Measurements from ENCODE around the gene TTLL5. TPM values are rescaled to one million over a fixed set of nuclear protein-coding genes. Genes with fewer than 3 reads are reported as not detected.
A peak's percentile ranks its signal among the peaks of the same experiment; 100 is the strongest.

The TTLL5 gene
- total and polyA plus RNA-seq, 4 donors = 30.4 to 40.1 (median 33.1) TPM

DNA sequence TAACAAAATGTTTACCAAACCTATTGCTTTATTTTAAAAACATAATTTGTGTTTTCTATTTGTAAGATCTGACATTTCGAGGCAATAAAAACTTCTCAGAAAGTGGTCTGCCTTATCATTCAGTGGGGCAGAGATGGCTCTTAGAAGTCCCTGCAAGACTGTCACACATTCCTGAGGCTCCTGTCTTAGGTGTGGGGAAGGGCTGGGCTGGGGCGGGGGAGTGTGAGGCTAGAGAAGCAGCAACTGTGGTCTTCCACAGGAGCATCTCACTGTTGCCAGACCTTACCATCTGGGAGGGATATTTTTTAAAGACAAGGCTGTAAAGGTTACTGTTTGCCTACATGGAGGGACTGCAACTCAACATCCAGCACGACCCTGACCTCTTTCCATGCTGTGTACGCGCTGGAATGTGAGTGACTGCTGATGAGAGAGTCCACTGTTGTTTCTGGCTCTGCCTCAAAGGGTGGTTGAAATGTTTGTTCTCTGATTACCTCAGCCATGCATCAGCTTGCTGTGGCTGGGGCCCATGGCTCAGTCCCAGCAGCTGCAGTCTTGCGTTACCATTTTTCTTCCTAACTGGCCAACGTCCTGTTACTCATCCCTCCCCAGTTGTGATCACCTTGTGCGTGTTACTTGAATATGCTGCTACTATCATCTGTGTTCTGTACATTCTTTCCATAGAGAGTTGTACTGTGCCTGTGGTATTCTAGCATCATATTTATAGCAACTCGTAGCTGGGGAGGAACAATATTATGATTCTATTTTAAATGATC is 12.8 kb upstream of the TTLL5 start:
- no peaks in the 10 kb centered on the region for H3K4me1 ChIP-seq (ENCODE audit: control insufficient read depth, insufficient read depth, low read length)
- no peaks in the 10 kb centered on the region for H3K27me3 ChIP-seq (ENCODE audit: control insufficient read depth, insufficient read depth, low read length)
- 57% methylated on average over 4 of the region's 9 CpGs for WGBS (ENCODE audit: insufficient coverage)
- H3K27ac ChIP-seq (ENCODE audit: low read depth, low read length) = peak overlapping the region; percentile 42
- peaks cover 29% of the 10 kb centered on the region for H3K36me3 ChIP-seq (ENCODE audit: control insufficient read depth, insufficient read depth, low read length)
- DNase-seq (ENCODE audit: low read depth in 4 of 6, low spot score in 6 of 6) = peak in 2 of 6 donors; percentile 19 to 77
- H3K4me3 ChIP-seq (ENCODE audit: low read depth, low read length) = no peak overlapping the region
- no peaks in the 10 kb centered on the region for H3K9me3 ChIP-seq (ENCODE audit: control insufficient read depth, insufficient read depth, low read length)

GRCh38 chr14:75649337-75649736 is 11.7 kb upstream of the TTLL5 start:
- no CpG with 5 or more reads among the region's 1 CpG for WGBS (ENCODE audit: insufficient coverage)
- peaks cover 32% of the 10 kb centered on the region for H3K36me3 ChIP-seq (ENCODE audit: control insufficient read depth, insufficient read depth, low read length)
- no peak for DNase-seq (ENCODE audit: low read depth in 4 of 6, low spot score in 6 of 6)
- H3K4me1 ChIP-seq (ENCODE audit: control insufficient read depth, insufficient read depth, low read length) = no peaks in the 10 kb centered on the region
- no peak overlapping the region for H3K4me3 ChIP-seq (ENCODE audit: low read depth, low read length)
- no peaks in the 10 kb centered on the region for H3K27me3 ChIP-seq (ENCODE audit: control insufficient read depth, insufficient read depth, low read length)
- no peak overlapping the region for H3K27ac ChIP-seq (ENCODE audit: low read depth, low read length)
- H3K9me3 ChIP-seq (ENCODE audit: control insufficient read depth, insufficient read depth, low read length) = no peaks in the 10 kb centered on the region

DNA sequence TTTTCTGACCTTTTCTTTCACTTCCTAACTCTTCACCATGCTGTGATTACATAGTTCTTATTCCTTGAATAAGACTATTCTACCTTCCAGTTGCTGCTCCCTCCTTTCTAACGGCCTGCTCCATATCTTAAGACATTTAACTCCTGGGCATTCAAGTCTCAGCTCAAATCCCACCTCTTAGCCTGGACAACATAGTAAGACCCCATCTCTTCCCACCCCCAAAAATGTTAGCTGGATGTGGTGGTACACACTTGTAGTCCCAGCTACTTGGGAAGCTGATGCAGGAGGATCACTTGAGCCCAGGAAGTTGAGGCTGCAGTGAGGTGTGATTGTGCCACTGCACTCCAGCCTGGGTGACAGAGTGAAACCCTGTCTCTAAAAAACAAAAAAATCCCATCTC is 11.3 kb upstream of the TTLL5 start:
- Histone ChIP-seq H3K27me3 (ENCODE audit: control insufficient read depth, insufficient read depth, low read length) (no peaks in the 10 kb centered on the region), H3K9me3 (ENCODE audit: control insufficient read depth, insufficient read depth, low read length) (no peaks in the 10 kb centered on the region), H3K27ac (ENCODE audit: low read depth, low read length) (no peak overlapping the region), H3K4me1 (ENCODE audit: control insufficient read depth, insufficient read depth, low read length) (no peaks in the 10 kb centered on the region), H3K36me3 (ENCODE audit: control insufficient read depth, insufficient read depth, low read length) (peaks cover 33% of the 10 kb centered on the region), H3K4me3 (ENCODE audit: low read depth, low read length) (no peak overlapping the region)
- DNase-seq (ENCODE audit: low read depth in 4 of 6, low spot score in 6 of 6) = no peak
- no CpG with 5 or more reads among the region's 1 CpG for WGBS (ENCODE audit: insufficient coverage)

- H3K9me3 ChIP-seq (ENCODE audit: control insufficient read depth, insufficient read depth, low read length) = no peaks in the 10 kb centered on the region
- H3K36me3 ChIP-seq (ENCODE audit: control insufficient read depth, insufficient read depth, low read length) = peaks cover 40% of the 10 kb centered on the region
- peak overlapping the region; percentile 15 for H3K27ac ChIP-seq (ENCODE audit: low read depth, low read length)
- no peaks in the 10 kb centered on the region for H3K4me1 ChIP-seq (ENCODE audit: control insufficient read depth, insufficient read depth, low read length)
- no peaks in the 10 kb centered on the region for H3K27me3 ChIP-seq (ENCODE audit: control insufficient read depth, insufficient read depth, low read length)
- H3K4me3 ChIP-seq (ENCODE audit: low read depth, low read length) = no peak overlapping the region
- 94% methylated on average over 3 of the region's 5 CpGs for WGBS (ENCODE audit: insufficient coverage)
- DNase-seq (ENCODE audit: low read depth in 4 of 6, low spot score in 6 of 6) = no peak
Measured at GRCh38 chr14:75650253-75651058, 10.6 kb upstream of the TTLL5 start.

- no CpG with 5 or more reads among the region's 1 CpG for WGBS (ENCODE audit: insufficient coverage)
- Histone ChIP-seq H3K9me3 (ENCODE audit: control insufficient read depth, insufficient read depth, low read length) (no peaks in the 10 kb centered on the region), H3K27ac (ENCODE audit: low read depth, low read length) (no peak overlapping the region), H3K36me3 (ENCODE audit: control insufficient read depth, insufficient read depth, low read length) (peaks cover 43% of the 10 kb centered on the region), H3K27me3 (ENCODE audit: control insufficient read depth, insufficient read depth, low read length) (no peaks in the 10 kb centered on the region), H3K4me1 (ENCODE audit: control insufficient read depth, insufficient read depth, low read length) (no peaks in the 10 kb centered on the region), H3K4me3 (ENCODE audit: low read depth, low read length) (no peak overlapping the region)
- no peak for DNase-seq (ENCODE audit: low read depth in 4 of 6, low spot score in 6 of 6)
Measured at GRCh38 chr14:75653563-75653962, 7.5 kb upstream of the TTLL5 start.

GRCh38 chr14:75654127-75654732 is 6.8 kb upstream of the TTLL5 start:
- no peak overlapping the region for H3K27ac ChIP-seq (ENCODE audit: low read depth, low read length)
- 20% methylated on average over 4 of the region's 4 CpGs for WGBS (ENCODE audit: insufficient coverage)

DNA sequence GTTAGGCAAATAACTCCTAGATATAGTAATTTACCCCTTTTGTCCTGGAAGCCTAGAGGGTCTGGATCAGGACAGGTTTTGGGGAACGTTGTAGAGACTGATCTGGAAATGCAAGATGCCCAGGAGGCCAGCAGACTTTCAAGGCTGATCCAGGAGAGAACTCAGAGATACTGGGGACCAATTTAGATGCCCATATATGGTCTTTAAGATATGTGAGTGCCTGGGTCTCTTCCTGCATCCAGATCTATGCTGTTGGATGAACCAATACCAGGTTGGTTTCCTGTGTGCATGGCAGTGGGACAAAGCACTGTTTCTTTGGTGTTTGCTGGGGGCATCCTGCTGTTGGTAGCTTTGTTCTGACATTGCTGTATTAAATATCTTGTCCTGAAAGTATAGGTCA is 5.8 kb upstream of the TTLL5 start:
- peaks cover 37% of the 10 kb centered on the region for H3K36me3 ChIP-seq (ENCODE audit: control insufficient read depth, insufficient read depth, low read length)
- peaks cover 12% of the 10 kb centered on the region for H3K4me1 ChIP-seq (ENCODE audit: control insufficient read depth, insufficient read depth, low read length)
- H3K27me3 ChIP-seq (ENCODE audit: control insufficient read depth, insufficient read depth, low read length) = no peaks in the 10 kb centered on the region
- no peak for DNase-seq (ENCODE audit: low read depth in 4 of 6, low spot score in 6 of 6)
- H3K27ac ChIP-seq (ENCODE audit: low read depth, low read length) = no peak overlapping the region
- no peaks in the 10 kb centered on the region for H3K9me3 ChIP-seq (ENCODE audit: control insufficient read depth, insufficient read depth, low read length)
- WGBS (ENCODE audit: insufficient coverage) = 0% methylated on average over 1 of the region's 1 CpG
- H3K4me3 ChIP-seq (ENCODE audit: low read depth, low read length) = no peak overlapping the region

More at GRCh38 chr14:75654127-75654732, 6.8 kb upstream of the TTLL5 start:
- peak in 5 of 6 donors; percentile 62 to 90 (median 68) for DNase-seq (ENCODE audit: low read depth in 4 of 6, low spot score in 6 of 6)
- H3K9me3 ChIP-seq (ENCODE audit: control insufficient read depth, insufficient read depth, low read length) = no peaks in the 10 kb centered on the region
- H3K36me3 ChIP-seq (ENCODE audit: control insufficient read depth, insufficient read depth, low read length) = peaks cover 43% of the 10 kb centered on the region
- H3K4me3 ChIP-seq (ENCODE audit: low read depth, low read length) = no peak overlapping the region
- no peaks in the 10 kb centered on the region for H3K27me3 ChIP-seq (ENCODE audit: control insufficient read depth, insufficient read depth, low read length)
- peaks cover 3% of the 10 kb centered on the region for H3K4me1 ChIP-seq (ENCODE audit: control insufficient read depth, insufficient read depth, low read length)

GRCh38 chr14:75657331-75657730 is 3.7 kb upstream of the TTLL5 start:
- Histone ChIP-seq H3K27me3 (ENCODE audit: control insufficient read depth, insufficient read depth, low read length) (no peaks in the 10 kb centered on the region), H3K4me3 (ENCODE audit: low read depth, low read length) (no peak overlapping the region), H3K36me3 (ENCODE audit: control insufficient read depth, insufficient read depth, low read length) (peaks cover 21% of the 10 kb centered on the region), H3K4me1 (ENCODE audit: control insufficient read depth, insufficient read depth, low read length) (peaks cover 17% of the 10 kb centered on the region), H3K9me3 (ENCODE audit: control insufficient read depth, insufficient read depth, low read length) (no peaks in the 10 kb centered on the region), H3K27ac (ENCODE audit: low read depth, low read length) (no peak overlapping the region)
- WGBS (ENCODE audit: insufficient coverage) = no CpG with 5 or more reads among the region's 4 CpGs
- no peak for DNase-seq (ENCODE audit: low read depth in 4 of 6, low spot score in 6 of 6)

DNA sequence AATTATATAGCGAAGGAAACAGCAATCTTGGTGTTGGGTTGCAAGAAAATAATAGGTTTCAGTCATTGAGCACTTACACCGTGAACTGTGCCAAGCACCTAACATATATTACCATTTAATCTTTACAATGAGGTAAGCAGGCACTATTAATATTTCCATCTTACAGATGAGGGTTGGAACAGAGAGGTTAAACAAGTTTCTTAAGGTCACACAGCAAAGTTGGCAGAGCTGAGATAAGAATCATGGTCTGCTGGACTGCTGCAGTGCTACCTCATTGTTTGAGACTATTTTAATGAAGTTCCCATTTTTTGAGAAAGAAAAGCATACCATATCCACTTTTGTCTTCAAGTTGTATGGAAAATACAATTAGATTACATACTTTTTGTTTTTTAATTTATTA is 2.1 kb upstream of the TTLL5 start:
- Histone ChIP-seq H3K4me1 (ENCODE audit: control insufficient read depth, insufficient read depth, low read length) (peaks cover 18% of the 10 kb centered on the region), H3K9me3 (ENCODE audit: control insufficient read depth, insufficient read depth, low read length) (no peaks in the 10 kb centered on the region), H3K27me3 (ENCODE audit: control insufficient read depth, insufficient read depth, low read length) (no peaks in the 10 kb centered on the region), H3K36me3 (ENCODE audit: control insufficient read depth, insufficient read depth, low read length) (peaks cover 13% of the 10 kb centered on the region), H3K4me3 (ENCODE audit: low read depth, low read length) (no peak overlapping the region), H3K27ac (ENCODE audit: low read depth, low read length) (no peak overlapping the region)
- no peak for DNase-seq (ENCODE audit: low read depth in 4 of 6, low spot score in 6 of 6)
- no CpG with 5 or more reads among the region's 2 CpGs for WGBS (ENCODE audit: insufficient coverage)

Measured in spinal cord (tissue), 10 donors.